ENCODE measurements around the gene THBS3. TPM values are rescaled to one million over a fixed set of nuclear protein-coding genes. Genes with fewer than 3 reads are reported as not detected.

The THBS3 gene
- total and polyA plus RNA-seq, 2 donors (not counting 1 experiment from before 2014, with no cell fraction given) = 36.8 to 39.6 TPM

- Histone ChIP-seq H4K20me1 (ENCODE audit: control insufficient read depth, extremely low read depth, insufficient read depth, low read length) (no peaks in the 10 kb centered on the region), H3K9me3 (ENCODE audit: control insufficient read depth, insufficient read depth, low read depth, low read length) (no peaks in the 10 kb centered on the region), H3K79me2 (ENCODE audit: control insufficient read depth, insufficient read depth, low read length) (peaks cover 8% of the 10 kb centered on the region), H3K4me1 (ENCODE audit: control insufficient read depth, extremely low read depth, insufficient read depth, low read length) (peaks cover 17% of the 10 kb centered on the region), H3K4me3 (replicated peaks in 1 of 4; ENCODE audit: control extremely low read depth in 1 of 4, insufficient read depth in 1 of 4, low read depth in 3 of 4, low read length in 4 of 4) (no peak overlapping the region), H3K27ac (ENCODE audit: insufficient read depth, low read length) (no peak overlapping the region), H3K9ac (ENCODE audit: insufficient read depth, low read length) (no peak overlapping the region), H2AFZ (ENCODE audit: low read length) (no peak overlapping the region), H3K36me3 (ENCODE audit: control insufficient read depth, insufficient read depth, low read length) (peaks cover 29% of the 10 kb centered on the region), H3K4me2 (ENCODE audit: extremely low read depth, insufficient read depth, low read length) (no peak overlapping the region), H3K27me3 (ENCODE audit: control insufficient read depth, insufficient read depth, low read length) (no peaks in the 10 kb centered on the region)
- no peak for TF ChIP-seq CTCF (conservative IDR thresholded peaks at IDR 0.05 in 1 of 2, IDR thresholded peaks at IDR 0.05 in 1 of 2; ENCODE audit: low read depth in 1 of 2, low read length in 2 of 2)
- no peak for TF ChIP-seq EZH2 (IDR thresholded peaks at IDR 0.05; ENCODE audit: low read length, missing control alignments)
- no peak for DNase-seq (ENCODE audit: low read depth in 2 of 2)
Measured at GRCh38 chr1:155198547-155198906, 9.2 kb downstream of the THBS3 start.

- H3K9ac ChIP-seq (ENCODE audit: insufficient read depth, low read length) = no peak overlapping the region
- peaks cover 8% of the 10 kb centered on the region for H3K79me2 ChIP-seq (ENCODE audit: control insufficient read depth, insufficient read depth, low read length)
- H3K27me3 ChIP-seq (ENCODE audit: control insufficient read depth, insufficient read depth, low read length) = no peaks in the 10 kb centered on the region
- no peaks in the 10 kb centered on the region for H4K20me1 ChIP-seq (ENCODE audit: control insufficient read depth, extremely low read depth, insufficient read depth, low read length)
- no peaks in the 10 kb centered on the region for H3K9me3 ChIP-seq (ENCODE audit: control insufficient read depth, insufficient read depth, low read depth, low read length)
- no peak overlapping the region for H2AFZ ChIP-seq (ENCODE audit: low read length)
- H3K4me3 ChIP-seq (replicated peaks in 1 of 4; ENCODE audit: control extremely low read depth in 1 of 4, insufficient read depth in 1 of 4, low read depth in 3 of 4, low read length in 4 of 4) = no peak overlapping the region
- H3K36me3 ChIP-seq (ENCODE audit: control insufficient read depth, insufficient read depth, low read length) = peaks cover 29% of the 10 kb centered on the region
- TF ChIP-seq EZH2 (IDR thresholded peaks at IDR 0.05; ENCODE audit: low read length, missing control alignments) (no peak), CTCF (conservative IDR thresholded peaks at IDR 0.05 in 1 of 2, IDR thresholded peaks at IDR 0.05 in 1 of 2; ENCODE audit: low read depth in 1 of 2, low read length in 2 of 2) (no peak)
- H3K27ac ChIP-seq (ENCODE audit: insufficient read depth, low read length) = no peak overlapping the region
- DNase-seq (ENCODE audit: low read depth in 2 of 2) = no peak
- no peak overlapping the region for H3K4me2 ChIP-seq (ENCODE audit: extremely low read depth, insufficient read depth, low read length)
- peaks cover 18% of the 10 kb centered on the region for H3K4me1 ChIP-seq (ENCODE audit: control insufficient read depth, extremely low read depth, insufficient read depth, low read length)
Measured at GRCh38 chr1:155197901-155198546, 9.7 kb downstream of the THBS3 start.

GRCh38 chr1:155196893-155197638 lies 10.6 kb downstream of the THBS3 start:
- no peak overlapping the region for H3K27ac ChIP-seq (ENCODE audit: insufficient read depth, low read length)
- no peak for DNase-seq (ENCODE audit: low read depth in 2 of 2)
- H3K27me3 ChIP-seq (ENCODE audit: control insufficient read depth, insufficient read depth, low read length) = no peaks in the 10 kb centered on the region
- peaks cover 26% of the 10 kb centered on the region for H3K36me3 ChIP-seq (ENCODE audit: control insufficient read depth, insufficient read depth, low read length)
- H3K4me2 ChIP-seq (ENCODE audit: extremely low read depth, insufficient read depth, low read length) = no peak overlapping the region
- H3K9ac ChIP-seq (ENCODE audit: insufficient read depth, low read length) = no peak overlapping the region
- no peak overlapping the region for H2AFZ ChIP-seq (ENCODE audit: low read length)
- TF ChIP-seq CTCF (conservative IDR thresholded peaks at IDR 0.05 in 1 of 2, IDR thresholded peaks at IDR 0.05 in 1 of 2; ENCODE audit: low read depth in 1 of 2, low read length in 2 of 2) (no peak), EZH2 (IDR thresholded peaks at IDR 0.05; ENCODE audit: low read length, missing control alignments) (no peak)
- H4K20me1 ChIP-seq (ENCODE audit: control insufficient read depth, extremely low read depth, insufficient read depth, low read length) = no peaks in the 10 kb centered on the region
- peaks cover 19% of the 10 kb centered on the region for H3K4me1 ChIP-seq (ENCODE audit: control insufficient read depth, extremely low read depth, insufficient read depth, low read length)
- peaks cover 8% of the 10 kb centered on the region for H3K79me2 ChIP-seq (ENCODE audit: control insufficient read depth, insufficient read depth, low read length)
- H3K4me3 ChIP-seq (replicated peaks in 1 of 4; ENCODE audit: control extremely low read depth in 1 of 4, insufficient read depth in 1 of 4, low read depth in 3 of 4, low read length in 4 of 4) = no peak overlapping the region
- no peaks in the 10 kb centered on the region for H3K9me3 ChIP-seq (ENCODE audit: control insufficient read depth, insufficient read depth, low read depth, low read length)

All from fibroblast of lung (primary cell).